H1 (cell line): ENCODE data around the gene DCHS1. TPM values are rescaled to one million over a fixed set of nuclear protein-coding genes. Genes with fewer than 3 reads are reported as not detected.

Experiments
- CTCF ChIA-PET: fragments of 300-600 bp; sonication (Branson Sonifier 250); formaldehyde crosslinking; loops from one replicate; lab custom pipeline; 2021; ENCODE audit not compliant: partially characterized antibody; lab: Charles Lee
- POLR2A ChIA-PET: fragments of 300-600 bp; sonication (Branson Sonifier 250); formaldehyde crosslinking; loops from one replicate; lab custom pipeline; 2021; ENCODE audit warnings: inconsistent platforms; ENCODE audit not compliant: partially characterized antibody; lab: Charles Lee
- DNase-seq, 2 experiments: peaks; one replicate each; pipeline versions ENCODE4 v3.0.0 to v3.0.0-alpha.2; 2010 to 2022; ENCODE audit warnings: low spot score in 2 of 2, low read depth in 1 of 2, mixed read lengths in 1 of 2
- FAIRE-seq: peaks from 2 replicates; lab custom pipeline; 2011; peaks lifted over from hg19 to GRCh38; lab: Jason Lieb, UNC
- H2AFZ ChIP-seq: 2 replicates; pipeline ENCODE4 v1.8.1; 2012; ENCODE audit warnings: low read length, inconsistent platforms
- H2AK5ac ChIP-seq: 2 replicates; pipeline ENCODE4 v1.6.1; 2013; ENCODE audit warnings: low read depth, low read length
- H2BK120ac ChIP-seq: replicated peaks from 2 replicates; pipeline ENCODE3; 2013; ENCODE audit warnings: low read depth, low read length, inconsistent platforms
- H2BK12ac ChIP-seq: 2 replicates; pipeline ENCODE4 v1.6.1; 2013; ENCODE audit warnings: low read depth, low read length
- H2BK15ac ChIP-seq: 2 replicates; pipeline ENCODE4 v1.6.1; 2013; ENCODE audit warnings: low read length
- H2BK20ac ChIP-seq: 2 replicates; pipeline ENCODE4 v1.6.1; 2013; ENCODE audit warnings: low read length
- H2BK5ac ChIP-seq: 2 replicates; pipeline ENCODE4 v1.6.1; 2013; ENCODE audit warnings: low read depth, low read length
- H3K14ac ChIP-seq: 2 replicates; pipeline ENCODE4 v1.6.1; 2013; ENCODE audit warnings: inconsistent platforms; ENCODE audit not compliant: insufficient read length
- H3K18ac ChIP-seq: 2 replicates; pipeline ENCODE4 v1.6.1; 2013; ENCODE audit warnings: low read length; ENCODE audit errors: extremely low read depth
- H3K23ac ChIP-seq: 2 replicates; pipeline ENCODE4 v1.6.1; 2013; ENCODE audit warnings: inconsistent platforms; ENCODE audit not compliant: insufficient read length
- H3K23me2 ChIP-seq: 2 replicates; pipeline ENCODE4 v1.6.1; 2013; ENCODE audit warnings: low read depth, low read length
- H3K27ac ChIP-seq: 2 replicates; pipeline ENCODE4 v1.6.1; 2011; ENCODE audit warnings: low read depth, low read length, inconsistent platforms
- H3K27me3 ChIP-seq, 4 experiments: replicated peaks in 1 of 4; 1 replicate in 1 of 4; 2 replicates in 3 of 4; pipeline versions ENCODE4 v1.6.1 to v1.8.1; 2011 to 2013; ENCODE audit warnings: low read length in 3 of 4, mild to moderate bottlenecking in 3 of 4, inconsistent platforms in 2 of 4, mixed read lengths in 2 of 4, moderate library complexity in 1 of 4; ENCODE audit not compliant: control insufficient read depth in 3 of 4, insufficient read depth in 3 of 4; ENCODE audit errors: extremely low read depth in 1 of 4
- H3K36me3 ChIP-seq, 4 experiments: 2 replicates each; pipeline versions ENCODE4 v1.6.1 to v1.8.1; 2011 to 2013; ENCODE audit warnings: mild to moderate bottlenecking in 4 of 4, low read length in 3 of 4, moderate library complexity in 2 of 4, control low read depth in 1 of 4, inconsistent platforms in 1 of 4; ENCODE audit not compliant: insufficient read depth in 4 of 4, control insufficient read depth in 2 of 4
- H3K4ac ChIP-seq: replicated peaks from 2 replicates; pipeline ENCODE3; 2013; ENCODE audit warnings: low read length, low read depth, mixed read lengths, inconsistent platforms; ENCODE audit not compliant: insufficient read length
- H3K4me1 ChIP-seq, 4 experiments: replicated peaks in 1 of 4; 1 replicate in 1 of 4; 2 replicates in 3 of 4; pipeline versions ENCODE4 v1.6.1 to v1.8.1; 2011 to 2013; ENCODE audit warnings: low read length in 3 of 4, inconsistent platforms in 2 of 4, mixed read lengths in 1 of 4; ENCODE audit not compliant: insufficient read depth in 4 of 4, control insufficient read depth in 3 of 4
- H3K4me2 ChIP-seq, 2 experiments: 2 replicates each; pipeline versions ENCODE4 v1.6.1 to v1.8.1; 2011 to 2013; ENCODE audit warnings: low read depth in 2 of 2, low read length in 2 of 2, control low read depth in 1 of 2, inconsistent platforms in 1 of 2, mild to moderate bottlenecking in 1 of 2; ENCODE audit not compliant: insufficient read depth in 1 of 2
- H3K4me3 ChIP-seq, 4 experiments: fragments of 200-600, 300-600 bp in 1 of 4; sonication (generic), shearing (Covaris generic), sonication (Bioruptor Twin) in 1 of 4; 2 replicates each; pipeline versions ENCODE4 v1.5.1 to v1.8.1; 2011 to 2016; ENCODE audit warnings: low read length in 4 of 4, low read depth in 3 of 4, control low read depth in 2 of 4, inconsistent platforms in 2 of 4, mild to moderate bottlenecking in 2 of 4, mixed read lengths in 1 of 4, moderate library complexity in 1 of 4; ENCODE audit not compliant: insufficient read depth in 2 of 4; ENCODE audit errors: extremely low read depth in 1 of 4
- H3K56ac ChIP-seq: replicated peaks from 2 replicates; pipeline ENCODE3; 2013; ENCODE audit warnings: low read depth, mild to moderate bottlenecking, mixed read lengths, low read length, inconsistent platforms; ENCODE audit not compliant: insufficient read length
- H3K79me1 ChIP-seq: 2 replicates; pipeline ENCODE4 v1.6.1; 2013; ENCODE audit warnings: low read depth, low read length, control low read depth
- H3K79me2 ChIP-seq, 2 experiments: 2 replicates each; pipeline versions ENCODE4 v1.6.1 to v1.8.1; 2012 to 2013; ENCODE audit warnings: low read length in 2 of 2, mild to moderate bottlenecking in 2 of 2, inconsistent platforms in 1 of 2; ENCODE audit not compliant: insufficient read depth in 2 of 2, control insufficient read depth in 1 of 2
- H3K9ac ChIP-seq, 4 experiments: replicated peaks in 1 of 4; 1 replicate in 1 of 4; 2 replicates in 3 of 4; pipeline versions ENCODE4 v1.6.1 to v1.8.1; 2011 to 2013; ENCODE audit warnings: low read depth in 3 of 4, low read length in 3 of 4, control low read depth in 2 of 4, mild to moderate bottlenecking in 2 of 4, moderate library complexity in 2 of 4, inconsistent platforms in 1 of 4; ENCODE audit errors: extremely low read depth in 1 of 4
- H3K9me3 ChIP-seq, 2 experiments: 2 replicates each; pipeline versions ENCODE4 v1.6.1 to v1.8.1; 2012 to 2013; ENCODE audit warnings: mild to moderate bottlenecking in 2 of 2, moderate library complexity in 2 of 2, control low read depth in 1 of 2, inconsistent platforms in 1 of 2, low read depth in 1 of 2, low read length in 1 of 2, mixed read lengths in 1 of 2; ENCODE audit not compliant: insufficient read depth in 2 of 2
- H4K20me1 ChIP-seq, 2 experiments: replicated peaks in 1 of 2; 2 replicates each; pipeline versions ENCODE3 to v1.8.1; 2011 to 2013; ENCODE audit warnings: inconsistent platforms in 2 of 2, low read length in 2 of 2, mild to moderate bottlenecking in 1 of 2; ENCODE audit not compliant: insufficient read depth in 2 of 2, control insufficient read depth in 1 of 2
- H4K5ac ChIP-seq: 2 replicates; pipeline ENCODE4 v1.6.1; 2013; ENCODE audit warnings: low read length, low read depth, mixed read lengths, inconsistent platforms; ENCODE audit not compliant: insufficient read length
- H4K8ac ChIP-seq: 2 replicates; pipeline ENCODE4 v1.8.0; 2013; ENCODE audit warnings: mild to moderate bottlenecking, moderate library complexity, low read length, inconsistent platforms; ENCODE audit not compliant: insufficient read depth; ENCODE audit errors: extremely low read depth
- H4K91ac ChIP-seq: replicated peaks from 2 replicates; pipeline ENCODE3; 2013; ENCODE audit warnings: low read length, mixed read lengths, inconsistent platforms; ENCODE audit not compliant: insufficient read length
- CTBP2 ChIP-seq: IDR thresholded peaks from 2 replicates; pipeline ENCODE4 v1.7.0; 2011; ENCODE audit warnings: borderline replicate concordance, mild to moderate bottlenecking, moderate library complexity, mixed read lengths, low read length; ENCODE audit not compliant: insufficient read depth, insufficient read length
- EGR1 ChIP-seq: IDR thresholded peaks from 2 replicates; pipeline ENCODE4 v1.6.1; 2011; ENCODE audit warnings: low read depth, low read length, borderline replicate concordance
- EZH2 ChIP-seq: fragments of 200-600 bp; sonication (generic); IDR thresholded peaks from 2 replicates; pipeline ENCODE4 v1.7.1; 2012; ENCODE audit warnings: low read depth, mild to moderate bottlenecking, moderate library complexity, low read length, inconsistent platforms; ENCODE audit not compliant: severe bottlenecking
- KDM4A ChIP-seq: IDR thresholded peaks from one replicate; pipeline ENCODE4 v1.7.1; 2012; ENCODE audit warnings: low read depth, mild to moderate bottlenecking, moderate library complexity, low read length, inconsistent platforms; ENCODE audit not compliant: severe bottlenecking
- NANOG ChIP-seq: IDR thresholded peaks from 2 replicates; pipeline ENCODE4 v1.6.1; 2011; ENCODE audit warnings: low read length, low read depth, mild to moderate bottlenecking, inconsistent platforms; ENCODE audit not compliant: insufficient read depth, poor library complexity, severe bottlenecking
- PHF8 ChIP-seq: fragments of 200-600 bp; sonication (generic); conservative IDR thresholded peaks from 2 replicates; pipeline ENCODE4 v1.7.1; 2012; ENCODE audit warnings: low read depth, mild to moderate bottlenecking, inconsistent platforms, low read length, moderate library complexity
- POLR2A ChIP-seq, 2 experiments: IDR thresholded peaks; 1 replicate in 1 of 2; 2 replicates in 1 of 2; pipeline ENCODE4 v1.6.1; 2011; ENCODE audit warnings: low read depth in 2 of 2, low read length in 2 of 2, mild to moderate bottlenecking in 2 of 2; ENCODE audit errors: control extremely low read depth in 1 of 2
- POLR2AphosphoS5 ChIP-seq: IDR thresholded peaks from 2 replicates; pipeline ENCODE4 v1.6.1; 2011; ENCODE audit warnings: low read depth, low read length
- RAD21 ChIP-seq, 2 experiments: IDR thresholded peaks in 1 of 2; conservative IDR thresholded peaks in 1 of 2; 2 replicates each; pipeline ENCODE4 v1.6.1; 2011; ENCODE audit warnings: low read depth in 2 of 2, low read length in 2 of 2, improper control_type of control experiment in 1 of 2, inconsistent platforms in 1 of 2, mild to moderate bottlenecking in 1 of 2, moderate library complexity in 1 of 2
- RBBP5 ChIP-seq: IDR thresholded peaks from 2 replicates; pipeline ENCODE4 v1.7.1; 2012; ENCODE audit warnings: low read depth, mild to moderate bottlenecking, inconsistent platforms, low read length, moderate library complexity, borderline replicate concordance
- SAP30 ChIP-seq: fragments of 300-600 bp; sonication (generic); IDR thresholded peaks from 2 replicates; pipeline ENCODE4 v1.7.1; 2012; ENCODE audit warnings: low read length, moderate library complexity, mild to moderate bottlenecking, inconsistent platforms; ENCODE audit not compliant: insufficient read depth, insufficient replicate concordance
- TCF12 ChIP-seq: IDR thresholded peaks from 2 replicates; pipeline ENCODE4 v1.6.1; 2011; ENCODE audit warnings: low read depth, mild to moderate bottlenecking, low read length
- WGBS, 2 experiments: shearing (Covaris generic) in 1 of 2; methylation state at CpG; one replicate each; pipeline versions ENCODE4 v1.1.6 to v1.1.7; 2013 to 2015; ENCODE audit warnings: low lambda C conversion rate in 2 of 2, mixed read lengths in 2 of 2, inconsistent platforms in 1 of 2, low coverage in 1 of 2, missing lambda C conversion rate in 1 of 2; ENCODE audit not compliant: insufficient replicate concordance in 2 of 2, insufficient coverage in 1 of 2, insufficient read length in 1 of 2; ENCODE audit errors: extremely low coverage in 1 of 2, missing lambda C conversion rate in 1 of 2; 5-methylcytosine and 5-hydroxymethylcytosine counted together
- polyA plus RNA-seq, 7 experiments: library from polyadenylated mRNA; depleted of rRNA in 3 of 7; stranded (reverse) in 5 of 7; unstranded in 2 of 7; fragments of >200 nt in 5 of 7; fragments of 200-250 nt in 2 of 7; gene quantifications; 1 replicate in 5 of 7; 2 replicates in 1 of 7; 4 replicates in 1 of 7; pipeline versions ENCODE4 v1.2.1 to v1.2.3, GENCODE V29; 2011 to 2013; ENCODE audit warnings: missing spikeins in 2 of 7, mixed read lengths in 2 of 7
- total RNA-seq: library from RNA; stranded (reverse); fragmentation: NEBNext Ultra II Directional; extraction: Animal tissue kit (Norgen Biotek cat#: 25700); gene quantifications from 2 replicates; pipeline ENCODE4 v1.2.1, GENCODE V29; 2021

Gene DCHS1
- total and polyA plus RNA-seq, 2 of the 8 experiments (the other 6 are each of a cell fraction or from before 2014, with no cell fraction given) = 8.2 to 10.5 TPM

GRCh38 chr11:6681505-6681904, 25.9 kb upstream of the DCHS1 start:
- peak overlapping the region; percentile 76 to 95; a peak in 2 of 4 replicates for H3K4me2 ChIP-seq

More at GRCh38 chr11:6681505-6681904, 25.9 kb upstream of the DCHS1 start:
- Histone ChIP-seq H3K79me1 (no peaks in the 10 kb centered on the region), H3K23ac (no peak overlapping the region), H4K5ac (no peak overlapping the region), H3K27me3 (no peaks in the 10 kb centered on the region; a peak in 1 of 7 replicates), H2BK5ac (no peak overlapping the region), H3K4me3 (peak overlapping the region in 2 of 4 experiments; percentile 90 to 98; a peak in 2 of 8 replicates), H3K56ac (no peak overlapping the region), H3K79me2 (peaks cover 0 to 21% of the 10 kb centered on the region in 2 experiments; a peak in 3 of 4 replicates), H2AFZ (no peak overlapping the region), H3K9ac (no peak overlapping the region), H2BK15ac (no peak overlapping the region), H3K4me1 (peaks cover 2 to 6% (median 5%) of the 10 kb centered on the region in 4 experiments; a peak in 4 of 7 replicates), H4K8ac (no peak overlapping the region), H4K20me1 (peaks cover 0 to 8% of the 10 kb centered on the region in 2 experiments), H2AK5ac (no peak overlapping the region), H3K23me2 (peaks cover 6% of the 10 kb centered on the region; the same call in 1 of the 2 replicates), H3K18ac (no peak overlapping the region), H2BK120ac (no peak overlapping the region), H3K9me3 (no peaks in the 10 kb centered on the region), H2BK20ac (no peak overlapping the region), H3K4ac (no peak overlapping the region), H4K91ac (no peak overlapping the region), H2BK12ac (no peak overlapping the region), H3K14ac (no peak overlapping the region), H3K27ac (no peak overlapping the region), H3K36me3 (peaks cover 9 to 21% (median 14%) of the 10 kb centered on the region in 4 experiments; a peak in 7 of 8 replicates)
- FAIRE-seq = no peak
- DNase-seq = no peak
- 92% methylated on average over 1 of the region's 1 CpG; no CpG with 5 or more reads in 1 of the 2 experiments for WGBS, 2 experiments
- TF ChIP-seq SAP30 (no peak), EZH2 (no peak), NANOG (no peak), EGR1 (no peak), CTBP2 (no peak), RAD21 (IDR thresholded peaks at IDR 0.05 in 1 of 2, conservative IDR thresholded peaks at IDR 0.05 in 1 of 2; ENCODE audit: low read depth in 2 of 2, low read length in 2 of 2) (no peak), RBBP5 (no peak), KDM4A (no peak), POLR2A (IDR thresholded peaks at IDR 0.05; ENCODE audit: control extremely low read depth in 1 of 2, low read depth in 2 of 2, low read length in 2 of 2) (no peak), PHF8 (no peak), POLR2AphosphoS5 (no peak), TCF12 (no peak)
- POLR2A ChIA-PET = interaction anchor here (1.0 to 4.0 kb wide), 8 partner anchors 10 to 206 kb away, joined by 3 to 32 read pairs (median 5); partner anchors contain the start of gene TAF10
- CTCF ChIA-PET = interaction anchor here (1.2 to 5.3 kb wide), 7 partner anchors 14 to 151 kb away, joined by 3 to 22 read pairs (median 4); no protein-coding TSS in a partner anchor
